HFFc6 (cell line): ENCODE results near the gene ZSCAN21. TPM values are rescaled to one million over a fixed set of nuclear protein-coding genes. Genes with fewer than 3 reads are reported as not detected.

Experiments
- DNase-seq: peaks from one replicate; pipeline ENCODE4 v3.0.0-alpha.2; 2018
- H3K27ac Mint-ChIP-seq: 2 replicates; pipeline ENCODE4 v1.8.0; 2020; ENCODE audit warnings: mild to moderate bottlenecking, mixed read lengths
- H3K27me3 Mint-ChIP-seq: 2 replicates; pipeline ENCODE4 v1.8.0; 2021; ENCODE audit warnings: mild to moderate bottlenecking, moderate library complexity, mixed read lengths; ENCODE audit not compliant: insufficient read depth
- H3K36me3 Mint-ChIP-seq: 2 replicates; pipeline ENCODE4 v1.8.0; 2021; ENCODE audit warnings: low read depth, mixed read lengths
- H3K4me1 Mint-ChIP-seq: 2 replicates; pipeline ENCODE4 v1.8.0; 2020; ENCODE audit warnings: low read depth, mixed read lengths
- H3K4me3 Mint-ChIP-seq: 2 replicates; pipeline ENCODE4 v1.8.0; 2020; ENCODE audit warnings: mild to moderate bottlenecking, moderate library complexity, mixed read lengths
- H3K9me3 Mint-ChIP-seq: 2 replicates; pipeline ENCODE4 v1.8.0; 2020; ENCODE audit warnings: mild to moderate bottlenecking, mixed read lengths
- total RNA-seq, 6 experiments: library from RNA; stranded (reverse); fragmentation: NEBNext Ultra II Directional; extraction: Animal tissue kit (Norgen Biotek cat#: 25700); gene quantifications; 2 replicates in 1 of 6; 3 replicates in 5 of 6; pipeline ENCODE4 v1.2.3, GENCODE V29; 2021
- TF ChIP-seq, protein P1 (sequence below): fragments of 200-600 bp; sonication (generic); IDR thresholded peaks from 2 replicates; pipeline ENCODE4 v1.5.0; 2021; ENCODE audit warnings: antibody characterized with exemption, mild to moderate bottlenecking

ZSCAN21 gene
- total RNA-seq, 6 experiments from 2014 or later, result 8.2 to 9.8 (median 9.2) TPM

DNA sequence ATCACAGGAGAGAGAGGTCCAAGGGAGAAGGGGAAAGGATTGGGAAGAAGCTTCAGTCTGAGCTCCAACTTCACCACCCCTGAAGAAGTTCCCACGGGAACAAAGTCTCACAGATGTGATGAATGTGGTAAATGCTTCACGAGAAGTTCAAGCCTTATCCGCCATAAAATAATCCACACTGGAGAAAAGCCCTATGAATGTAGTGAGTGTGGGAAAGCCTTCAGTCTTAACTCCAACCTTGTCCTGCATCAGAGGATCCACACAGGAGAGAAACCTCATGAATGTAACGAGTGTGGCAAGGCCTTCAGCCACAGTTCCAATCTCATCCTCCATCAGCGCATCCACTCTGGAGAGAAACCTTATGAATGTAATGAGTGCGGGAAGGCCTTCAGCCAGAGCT is 16.0 kb upstream of the ZSCAN21 start:
- Mint-ChIP-seq H3K4me3 (no peak overlapping the region), H3K36me3 (peaks cover 75% of the 10 kb centered on the region), H3K27me3 (peaks cover 2% of the 10 kb centered on the region; the same call in 1 of the 2 replicates), H3K9me3 (peaks cover 14% of the 10 kb centered on the region), H3K27ac (peak overlapping the region; percentile 97; the same call in 1 of the 2 replicates), H3K4me1 (peaks cover 41% of the 10 kb centered on the region)
- no peak for DNase-seq
- TF ChIP-seq, protein P1, sequence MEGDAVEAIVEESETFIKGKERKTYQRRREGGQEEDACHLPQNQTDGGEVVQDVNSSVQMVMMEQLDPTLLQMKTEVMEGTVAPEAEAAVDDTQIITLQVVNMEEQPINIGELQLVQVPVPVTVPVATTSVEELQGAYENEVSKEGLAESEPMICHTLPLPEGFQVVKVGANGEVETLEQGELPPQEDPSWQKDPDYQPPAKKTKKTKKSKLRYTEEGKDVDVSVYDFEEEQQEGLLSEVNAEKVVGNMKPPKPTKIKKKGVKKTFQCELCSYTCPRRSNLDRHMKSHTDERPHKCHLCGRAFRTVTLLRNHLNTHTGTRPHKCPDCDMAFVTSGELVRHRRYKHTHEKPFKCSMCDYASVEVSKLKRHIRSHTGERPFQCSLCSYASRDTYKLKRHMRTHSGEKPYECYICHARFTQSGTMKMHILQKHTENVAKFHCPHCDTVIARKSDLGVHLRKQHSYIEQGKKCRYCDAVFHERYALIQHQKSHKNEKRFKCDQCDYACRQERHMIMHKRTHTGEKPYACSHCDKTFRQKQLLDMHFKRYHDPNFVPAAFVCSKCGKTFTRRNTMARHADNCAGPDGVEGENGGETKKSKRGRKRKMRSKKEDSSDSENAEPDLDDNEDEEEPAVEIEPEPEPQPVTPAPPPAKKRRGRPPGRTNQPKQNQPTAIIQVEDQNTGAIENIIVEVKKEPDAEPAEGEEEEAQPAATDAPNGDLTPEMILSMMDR, result no peak

DNA sequence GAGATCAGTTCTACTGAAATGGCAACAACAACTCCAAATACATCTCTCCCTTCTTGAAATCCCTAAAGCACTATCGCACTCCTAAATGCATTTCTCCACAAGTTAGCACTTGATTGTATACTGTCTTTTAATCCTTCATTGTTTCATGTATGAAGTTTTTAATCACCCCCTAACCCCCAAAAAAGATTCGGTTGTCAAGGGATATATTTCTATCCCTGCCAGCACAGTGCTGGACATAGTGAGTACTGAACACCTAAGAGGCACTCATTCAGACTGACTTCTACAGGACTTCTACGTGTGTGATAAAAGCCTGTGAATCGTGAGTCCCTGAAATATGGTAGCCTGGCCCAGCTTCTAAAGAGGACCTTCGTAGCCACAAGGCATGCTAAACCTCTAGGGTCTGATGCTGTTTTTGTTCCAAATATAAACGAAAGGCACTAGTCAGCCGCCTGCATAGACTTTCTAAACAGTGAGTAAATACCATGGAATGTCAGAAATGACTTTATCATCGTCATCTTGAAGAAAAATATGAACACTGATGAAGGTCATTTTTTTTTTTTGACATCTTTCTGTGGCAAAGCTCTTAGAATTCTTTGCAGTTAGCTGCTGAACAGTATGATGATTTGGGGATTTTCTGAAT is 14.6 kb upstream of the ZSCAN21 start:
- peaks cover 14% of the 10 kb centered on the region for H3K9me3 Mint-ChIP-seq
- peaks cover 2% of the 10 kb centered on the region; the same call in 1 of the 2 replicates for H3K27me3 Mint-ChIP-seq
- peaks cover 71% of the 10 kb centered on the region for H3K36me3 Mint-ChIP-seq
- DNase-seq, result peak; percentile 92
- H3K4me3 Mint-ChIP-seq, result peak overlapping the region; percentile 71
- TF ChIP-seq, protein P1, result no peak
- peaks cover 41% of the 10 kb centered on the region for H3K4me1 Mint-ChIP-seq
- H3K27ac Mint-ChIP-seq, result peak overlapping the region; percentile 97

DNA sequence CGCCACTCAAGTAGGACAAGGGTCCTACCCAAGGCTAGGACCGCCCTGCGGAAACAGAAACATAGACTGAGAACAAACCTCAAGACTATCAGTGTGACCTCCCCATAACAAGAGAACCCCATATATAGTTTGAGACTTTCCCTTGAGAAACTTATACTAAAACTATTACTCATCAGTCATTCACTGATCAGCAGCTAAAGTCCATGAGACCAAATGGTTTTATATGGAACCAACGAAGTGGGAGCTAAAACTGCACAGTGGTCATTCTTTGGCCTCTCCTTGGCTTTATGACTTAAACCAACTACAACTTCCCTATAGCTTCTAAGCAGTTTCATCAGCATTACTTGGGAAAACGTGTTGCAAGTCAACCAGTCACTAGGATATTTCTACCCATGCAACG is 13.7 kb upstream of the ZSCAN21 start:
- Mint-ChIP-seq H3K27ac (peak overlapping the region; percentile 97), H3K27me3 (peaks cover 2% of the 10 kb centered on the region; the same call in 1 of the 2 replicates), H3K36me3 (peaks cover 62% of the 10 kb centered on the region), H3K9me3 (peaks cover 14% of the 10 kb centered on the region), H3K4me1 (peaks cover 50% of the 10 kb centered on the region), H3K4me3 (peak overlapping the region; percentile 71)
- DNase-seq, result no peak
- TF ChIP-seq, protein P1, result no peak

DNA sequence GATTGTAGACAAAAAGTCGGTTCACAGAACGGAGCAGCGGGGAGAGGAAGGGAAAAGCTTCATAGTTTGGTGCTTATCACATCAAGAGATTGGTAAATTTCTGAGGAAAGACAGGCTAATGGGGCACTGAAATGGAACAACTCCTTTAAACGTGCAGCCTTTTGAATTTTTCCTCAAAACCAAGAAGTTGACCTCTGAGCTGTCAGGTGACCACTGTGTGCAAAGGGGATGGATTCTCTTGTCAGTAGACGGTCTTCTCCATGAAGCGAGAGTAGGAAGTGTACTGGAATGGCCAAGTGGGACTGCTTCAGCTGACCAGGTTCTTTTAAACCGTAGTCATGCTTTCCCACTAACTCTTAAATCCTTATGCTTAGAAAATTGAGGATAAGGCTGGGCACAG is 11.2 kb upstream of the ZSCAN21 start:
- TF ChIP-seq, protein P1, result no peak
- peaks cover 10% of the 10 kb centered on the region for H3K9me3 Mint-ChIP-seq
- H3K4me1 Mint-ChIP-seq, result peaks cover 56% of the 10 kb centered on the region
- H3K27me3 Mint-ChIP-seq, result no peaks in the 10 kb centered on the region
- no peak for DNase-seq
- no peak overlapping the region for H3K27ac Mint-ChIP-seq
- H3K36me3 Mint-ChIP-seq, result peaks cover 42% of the 10 kb centered on the region
- no peak overlapping the region for H3K4me3 Mint-ChIP-seq

DNA sequence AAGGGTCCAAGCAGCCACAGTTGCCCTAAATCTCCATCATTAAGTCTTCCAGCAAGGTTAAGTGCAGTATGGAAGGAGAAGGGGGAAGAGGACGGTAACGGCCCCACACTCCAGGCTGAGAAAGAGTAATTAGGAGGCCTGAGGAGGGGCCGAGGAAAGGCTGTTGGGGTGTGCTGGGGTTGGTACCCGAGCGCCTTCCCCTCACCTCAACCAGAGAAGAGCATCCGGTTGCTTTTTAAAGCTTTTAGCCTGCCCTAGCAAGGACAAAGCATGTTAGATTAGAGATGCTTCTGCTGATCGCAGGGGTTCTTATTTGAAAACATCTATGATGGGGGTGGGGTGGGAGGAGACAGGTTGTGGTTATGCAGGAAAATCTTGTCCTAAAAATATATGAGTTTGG is 9.0 kb upstream of the ZSCAN21 start:
- Mint-ChIP-seq H3K27ac (no peak overlapping the region), H3K4me1 (peaks cover 33% of the 10 kb centered on the region), H3K36me3 (peaks cover 22% of the 10 kb centered on the region), H3K4me3 (no peak overlapping the region), H3K27me3 (no peaks in the 10 kb centered on the region), H3K9me3 (no peaks in the 10 kb centered on the region)
- no peak for DNase-seq
- TF ChIP-seq, protein P1, result no peak
